HepG2 (cell line): Measurements from ENCODE around the gene PMEPA1. TPM values are rescaled to one million over a fixed set of nuclear protein-coding genes. Genes with fewer than 3 reads are reported as not detected.

Source experiments
- ATAC-seq: fragments of 200-7000 bp; cut with Tn5 transposase; 3 replicates; pipeline ENCODE4 v1.9.1; 2020; ENCODE audit warnings: mild to moderate bottlenecking, moderate library complexity
- BruUV-seq: library from RNA; stranded (reverse); fragments of 400-500 nt; replicated peaks from 2 replicates; lab custom pipeline; 2021; lab: Mats Ljungman, UMichigan
- CTCF ChIA-PET: fragments of 300-600 bp; formaldehyde crosslinking; extraction: SDS; loops from one replicate; lab custom pipeline; 2021; ENCODE audit warnings: low total read pairs, inconsistent platforms, low intra/inter-chr PET ratio; lab: Yijun Ruan, JAX
- POLR2A ChIA-PET: fragments of 350-600 bp; sonication (Branson Sonifier 250); formaldehyde crosslinking; loops from one replicate; lab custom pipeline; 2020; ENCODE audit warnings: antibody characterized with exemption, inconsistent platforms; lab: Yijun Ruan, JAX
- DNase-seq: peaks from one replicate; pipeline ENCODE4 v3.0.0-alpha.2; 2015; ENCODE audit warnings: low spot score
- FAIRE-seq: peaks from 3 replicates; lab custom pipeline; 2011; peaks lifted over from hg19 to GRCh38; lab: Jason Lieb, UNC
- H2AFZ ChIP-seq: one replicate; pipeline ENCODE4 v1.6.1; 2011; ENCODE audit warnings: low read length, inconsistent platforms
- H3K27ac ChIP-seq: fragments of 300-600 bp; 3 replicates; pipeline ENCODE4 v1.8.0; 2011; ENCODE audit warnings: mixed run types, mild to moderate bottlenecking, mixed read lengths, low read length, inconsistent platforms; ENCODE audit not compliant: insufficient read depth; ENCODE audit errors: extremely low read length
- H3K27me3 ChIP-seq, 2 experiments: fragments of 200-600 bp in 1 of 2; 2 replicates in 1 of 2; 3 replicates in 1 of 2; pipeline versions ENCODE4 v1.6.0 to v1.8.0; 2011; ENCODE audit warnings: low read length in 2 of 2, mild to moderate bottlenecking in 2 of 2, moderate library complexity in 2 of 2, inconsistent platforms in 1 of 2; ENCODE audit not compliant: insufficient read depth in 2 of 2, control insufficient read depth in 1 of 2
- H3K36me3 ChIP-seq, 2 experiments: fragments of 200-600 bp in 1 of 2; replicated peaks in 1 of 2; 2 replicates in 1 of 2; 3 replicates in 1 of 2; pipeline versions ENCODE4 v1.5.1 to v1.8.0; 2011; ENCODE audit warnings: low read length in 2 of 2, inconsistent platforms in 1 of 2; ENCODE audit not compliant: insufficient read depth in 2 of 2, control insufficient read depth in 1 of 2
- H3K4me1 ChIP-seq: 2 replicates; pipeline ENCODE4 v1.5.1; 2012; ENCODE audit warnings: low read length, inconsistent platforms; ENCODE audit not compliant: insufficient read depth
- H3K4me2 ChIP-seq: 2 replicates; pipeline ENCODE4 v1.6.0; 2011; ENCODE audit warnings: low read depth, low read length, inconsistent platforms
- H3K4me3 ChIP-seq, 3 experiments: fragments of 200-600 bp in 1 of 3; sonication (generic), shearing (Covaris generic) in 1 of 3; replicated peaks in 1 of 3; 2 replicates each; pipeline ENCODE4 v1.5.1; 2011 to 2016; ENCODE audit warnings: low read length in 3 of 3, inconsistent platforms in 2 of 3, low read depth in 2 of 3, mild to moderate bottlenecking in 2 of 3, control low read depth in 1 of 3, mixed read lengths in 1 of 3; ENCODE audit not compliant: insufficient read depth in 1 of 3
- H3K79me2 ChIP-seq: one replicate; pipeline ENCODE4 v1.6.1; 2011; ENCODE audit warnings: low read length, inconsistent platforms; ENCODE audit not compliant: insufficient read depth
- H3K9ac ChIP-seq: 2 replicates; pipeline ENCODE4 v1.6.0; 2011; ENCODE audit warnings: mild to moderate bottlenecking, low read depth, low read length, inconsistent platforms; ENCODE audit not compliant: insufficient read depth
- H3K9me3 ChIP-seq: 2 replicates; pipeline ENCODE4 v1.5.1; 2012; ENCODE audit warnings: mild to moderate bottlenecking, low read length
- H4K20me1 ChIP-seq: 2 replicates; pipeline ENCODE4 v1.6.0; 2011; ENCODE audit warnings: inconsistent platforms, mild to moderate bottlenecking, low read length, moderate library complexity; ENCODE audit not compliant: insufficient read depth
- ARID2 ChIP-seq: sonication (generic); formaldehyde crosslinking; IDR thresholded peaks from 2 replicates; pipeline ENCODE4 v1.8.1; 2022; ENCODE audit warnings: mild to moderate bottlenecking, missing genetic modification reagents, borderline replicate concordance
- CEBPG ChIP-seq: IDR thresholded peaks from 2 replicates; pipeline ENCODE4 v1.6.1; 2016
- GLI4 ChIP-seq: sonication (generic); formaldehyde crosslinking; IDR thresholded peaks from 2 replicates; pipeline ENCODE4 v1.5.1; 2020; ENCODE audit warnings: missing genetic modification reagents, mild to moderate bottlenecking, moderate library complexity, borderline replicate concordance
- GTF2F1 ChIP-seq: fragments of 150-350 bp; IDR thresholded peaks from 2 replicates; pipeline ENCODE4 v1.6.1; 2014; ENCODE audit warnings: low read length
- GZF1 ChIP-seq: sonication (generic); formaldehyde crosslinking; IDR thresholded peaks from 2 replicates; pipeline ENCODE4 v1.5.1; 2020; ENCODE audit warnings: mild to moderate bottlenecking, missing genetic modification reagents
- HINFP ChIP-seq: sonication (generic); formaldehyde crosslinking; IDR thresholded peaks from 2 replicates; pipeline ENCODE4 v1.4.0; 2020; ENCODE audit warnings: low read depth, mild to moderate bottlenecking, missing genetic modification reagents
- ISL2 ChIP-seq: sonication (generic); formaldehyde crosslinking; IDR thresholded peaks from 2 replicates; pipeline ENCODE4 v1.5.0; 2020; ENCODE audit warnings: missing genetic modification reagents
- RBAK ChIP-seq: sonication (generic); formaldehyde crosslinking; IDR thresholded peaks from 2 replicates; pipeline ENCODE4 v1.5.1; 2020; ENCODE audit warnings: mild to moderate bottlenecking, missing genetic modification reagents
- SNRNP70 ChIP-seq: fragments of 200-400 bp; formaldehyde crosslinking; IDR thresholded peaks from 2 replicates; pipeline ENCODE4 v1.6.1; 2017; ENCODE audit warnings: mild to moderate bottlenecking, low read depth, low read length, moderate library complexity
- SP140L ChIP-seq: sonication (generic); formaldehyde crosslinking; IDR thresholded peaks from 2 replicates; pipeline ENCODE4 v1.4.0; 2020; ENCODE audit warnings: missing genetic modification reagents, borderline replicate concordance
- TFAP4 ChIP-seq: sonication (generic); IDR thresholded peaks from 2 replicates; pipeline ENCODE4 v1.6.1; 2016; ENCODE audit warnings: low read depth, borderline replicate concordance
- ZBTB14 ChIP-seq: sonication (generic); formaldehyde crosslinking; IDR thresholded peaks from 2 replicates; pipeline ENCODE4 v1.4.0; 2020; ENCODE audit warnings: missing genetic modification reagents
- ZNF136 ChIP-seq: sonication (generic); formaldehyde crosslinking; IDR thresholded peaks from 2 replicates; pipeline ENCODE4 v1.8.1; 2022; ENCODE audit warnings: low read depth, mild to moderate bottlenecking, moderate library complexity, missing genetic modification reagents
- ZNF234 ChIP-seq: sonication (generic); formaldehyde crosslinking; conservative IDR thresholded peaks from 2 replicates; pipeline ENCODE4 v1.5.1; 2020; ENCODE audit warnings: mild to moderate bottlenecking, missing genetic modification reagents
- ZNF569 ChIP-seq: sonication (generic); formaldehyde crosslinking; IDR thresholded peaks from 2 replicates; pipeline ENCODE4 v1.5.0; 2020; ENCODE audit warnings: mild to moderate bottlenecking, missing genetic modification reagents, moderate library complexity, borderline replicate concordance
- ZNF629 ChIP-seq: sonication (generic); formaldehyde crosslinking; conservative IDR thresholded peaks from 2 replicates; pipeline ENCODE4 v1.5.0; 2020; ENCODE audit warnings: missing genetic modification reagents
- WGBS: methylation state at CpG from one replicate; pipeline ENCODE4 v1.1.6; 2017; ENCODE audit warnings: low lambda C conversion rate; 5-methylcytosine and 5-hydroxymethylcytosine counted together
- in situ Hi-C: cut with HindIII; loops from 2 replicates; pipeline ENCODE4 v1.10.0; 2017; ENCODE audit warnings: low pct_unique_long_range_greater_than_20kb; ENCODE audit not compliant: extremely low pct_ligation_motif_present
- intact Hi-C: fragments of 100-400 bp; cut with micrococcal nuclease; formaldehyde crosslinking; loops from one replicate; pipeline ENCODE4 v1.10.0; 2022; ENCODE audit not compliant: unreplicated experiment
- polyA plus RNA-seq, 8 experiments: library from polyadenylated mRNA; depleted of rRNA in 3 of 8; stranded (reverse) in 7 of 8; unstranded in 1 of 8; fragments of >200 nt; fragmentation: Illumina TruSeq in 4 of 8; extraction: Trizol in 4 of 8; gene quantifications; 2 replicates each; pipeline versions ENCODE4 v1.2.1 to v1.2.3, GENCODE V29; 2011 to 2016; ENCODE audit warnings: low read depth in 4 of 8, missing spikeins in 1 of 8, mixed read lengths in 1 of 8; ENCODE audit not compliant: insufficient read depth in 1 of 8
- total RNA-seq, 5 experiments: library from RNA; depleted of rRNA; stranded (reverse); fragments of >200 nt; fragmentation: Illumina TruSeq; extraction: Trizol; gene quantifications; 2 replicates each; pipeline ENCODE4 v1.2.3, GENCODE V29; 2016; ENCODE audit warnings: low read depth in 1 of 5

The PMEPA1 gene
- total and polyA plus RNA-seq, 2 of the 13 experiments (the other 11 are each of a cell fraction or from before 2014, with no cell fraction given) = not detected

- TF ChIP-seq ZBTB14 (CRISPR knock-in tag) = no peak
- TF ChIP-seq CEBPG (CRISPR knock-in tag) = 0 out of 2 replicates have a peak, but pooled peaks have one; percentile 6
- TF ChIP-seq ZNF136 = no peak
- TF ChIP-seq ZNF629 = peak; percentile 73
Observed at GRCh38 chr20:57749869-57750268, 40.1 kb upstream of the PMEPA1 start (continued).

GRCh38 chr20:57749131-57749690, 39.4 kb upstream of the PMEPA1 start:
- in situ Hi-C loops = no loop called here
- no peak overlapping the region for H3K9ac ChIP-seq
- FAIRE-seq = no peak
- WGBS = 24% methylated on average over 13 of the region's 13 CpGs
- no peak for TF ChIP-seq ZBTB14 (CRISPR knock-in tag)
- TF ChIP-seq ISL2 (CRISPR knock-in tag) = no peak
- TF ChIP-seq SNRNP70 = no peak
- TF ChIP-seq HINFP (CRISPR knock-in tag) = no peak
- no peak for TF ChIP-seq ZNF234 (CRISPR knock-in tag)
- TF ChIP-seq GLI4 (CRISPR knock-in tag) = no peak
- no peak for TF ChIP-seq ZNF569 (CRISPR knock-in tag)
- TF ChIP-seq TFAP4 = no peak
- no peak for TF ChIP-seq SP140L (CRISPR knock-in tag)
- no peak for TF ChIP-seq ARID2 (CRISPR knock-in tag)
- no peak for TF ChIP-seq RBAK (CRISPR knock-in tag)
- TF ChIP-seq GZF1 (CRISPR knock-in tag) = no peak
- TF ChIP-seq GTF2F1 = no peak
- TF ChIP-seq, all 625 proteins: peak for 0
- ATAC-seq (no peak), DNase-seq (no peak)
- H3K27me3 ChIP-seq = peaks cover 3 to 39% of the 10 kb centered on the region in 2 experiments; a peak in 4 of 5 replicates
- H3K4me2 ChIP-seq = no peak overlapping the region
- no peak overlapping the region for H3K4me3 ChIP-seq
- BruUV-seq = no TSS peak
- H3K79me2 ChIP-seq = no peaks in the 10 kb centered on the region
- H3K36me3 ChIP-seq = no peaks in the 10 kb centered on the region
- intact Hi-C loops = no loop called here
- H2AFZ ChIP-seq = no peak overlapping the region
- POLR2A ChIA-PET = no interaction called here
- no peaks in the 10 kb centered on the region for H4K20me1 ChIP-seq
- no peak overlapping the region for H3K27ac ChIP-seq
- CTCF ChIA-PET = no interaction called here
- no peaks in the 10 kb centered on the region for H3K9me3 ChIP-seq
- no peaks in the 10 kb centered on the region for H3K4me1 ChIP-seq
